IMR-90 (cell line): ENCODE data around the gene COL13A1. TPM values are rescaled to one million over a fixed set of nuclear protein-coding genes. Genes with fewer than 3 reads are reported as not detected.

Source experiments
- ATAC-seq: fragments of 200-7000 bp; cut with Tn5 transposase; 2 replicates; pipeline ENCODE4 v1.9.1; 2020; ENCODE audit warnings: low read depth, mild to moderate bottlenecking, moderate library complexity
- BruUV-seq: library from RNA; stranded (reverse); fragments of 400-500 nt; replicated peaks from 2 replicates; lab custom pipeline; 2021; lab: Mats Ljungman, UMichigan
- CTCF ChIA-PET: fragments of 300-600 bp; formaldehyde crosslinking; extraction: SDS; loops from one replicate; lab custom pipeline; 2021; ENCODE audit warnings: antibody characterized with exemption; lab: Yijun Ruan, JAX
- POLR2A ChIA-PET: fragments of 300-600 bp; sonication (Branson Sonifier 250); formaldehyde crosslinking; loops from one replicate; lab custom pipeline; 2022; ENCODE audit warnings: antibody characterized with exemption; ENCODE audit not compliant: unreplicated experiment; lab: Charles Lee
- DNase-seq: peaks from one replicate; pipeline ENCODE4 v3.0.0; 2013
- H2AFZ ChIP-seq: replicated peaks from 2 replicates; pipeline ENCODE3; 2013; ENCODE audit warnings: low read length, mild to moderate bottlenecking; ENCODE audit not compliant: poor library complexity
- H2AK5ac ChIP-seq: 2 replicates; pipeline ENCODE4 v1.6.1; 2013; ENCODE audit warnings: low read depth, low read length, inconsistent platforms
- H2AK9ac ChIP-seq: replicated peaks from 2 replicates; pipeline ENCODE3; 2013; ENCODE audit warnings: mild to moderate bottlenecking, low read depth, low read length, moderate library complexity; ENCODE audit not compliant: poor library complexity
- H2BK120ac ChIP-seq: 2 replicates; pipeline ENCODE4 v1.6.1; 2013; ENCODE audit warnings: low read depth, low read length, inconsistent platforms
- H2BK15ac ChIP-seq: 3 replicates; pipeline ENCODE4 v1.6.1; 2013; ENCODE audit warnings: low read depth, low read length, inconsistent platforms
- H2BK20ac ChIP-seq: 2 replicates; pipeline ENCODE4 v1.6.1; 2013; ENCODE audit warnings: low read depth, mild to moderate bottlenecking, inconsistent platforms, low read length, moderate library complexity
- H2BK5ac ChIP-seq: 2 replicates; pipeline ENCODE4 v1.6.1; 2013; ENCODE audit warnings: mild to moderate bottlenecking, low read depth, low read length, inconsistent platforms; ENCODE audit not compliant: poor library complexity, severe bottlenecking
- H3K14ac ChIP-seq: replicated peaks from 2 replicates; pipeline ENCODE4 v1.6.1; 2013; ENCODE audit warnings: low read depth, low read length, inconsistent platforms
- H3K18ac ChIP-seq: 2 replicates; pipeline ENCODE4 v1.6.1; 2013; ENCODE audit warnings: low read depth, low read length, control low read depth
- H3K23ac ChIP-seq: 2 replicates; pipeline ENCODE4 v1.6.1; 2013; ENCODE audit warnings: low read depth, low read length, inconsistent platforms
- H3K27ac ChIP-seq: 2 replicates; pipeline ENCODE4 v1.5.1; 2013; ENCODE audit warnings: mild to moderate bottlenecking, control low read depth, low read length; ENCODE audit not compliant: insufficient read depth
- H3K27me3 ChIP-seq: 2 replicates; pipeline ENCODE4 v1.6.1; 2013; ENCODE audit warnings: low read length; ENCODE audit not compliant: control insufficient read depth, insufficient read depth
- H3K36me3 ChIP-seq: 2 replicates; pipeline ENCODE4 v1.6.1; 2013; ENCODE audit warnings: low read length, mixed read lengths; ENCODE audit not compliant: control insufficient read depth, insufficient read depth
- H3K4ac ChIP-seq: 2 replicates; pipeline ENCODE4 v1.6.1; 2013; ENCODE audit warnings: low read depth, low read length, inconsistent platforms
- H3K4me1 ChIP-seq: 2 replicates; pipeline ENCODE4 v1.6.1; 2013; ENCODE audit warnings: low read length, mixed read lengths; ENCODE audit not compliant: control insufficient read depth, insufficient read depth
- H3K4me2 ChIP-seq: 2 replicates; pipeline ENCODE4 v1.6.1; 2013; ENCODE audit warnings: low read depth, mild to moderate bottlenecking, control low read depth, low read length, moderate library complexity
- H3K4me3 ChIP-seq: 2 replicates; pipeline ENCODE4 v1.5.1; 2013; ENCODE audit warnings: low read depth, mild to moderate bottlenecking, control low read depth, low read length, moderate library complexity; ENCODE audit not compliant: insufficient read depth
- H3K56ac ChIP-seq: 2 replicates; pipeline ENCODE4 v1.6.1; 2013; ENCODE audit warnings: low read length, inconsistent platforms; ENCODE audit not compliant: insufficient read depth; ENCODE audit errors: extremely low read depth
- H3K79me1 ChIP-seq, 2 experiments: 2 replicates each; pipeline ENCODE4 v1.6.1; 2013; ENCODE audit warnings: low read length in 2 of 2, inconsistent platforms in 1 of 2, low read depth in 1 of 2
- H3K9ac ChIP-seq: 2 replicates; pipeline ENCODE4 v1.6.1; 2013; ENCODE audit warnings: low read depth, low read length, control low read depth
- H3K9me1 ChIP-seq: 2 replicates; pipeline ENCODE4 v1.6.1; 2013; ENCODE audit warnings: low read length, inconsistent platforms; ENCODE audit not compliant: insufficient read depth
- H3K9me3 ChIP-seq: 2 replicates; pipeline ENCODE4 v1.6.1; 2013; ENCODE audit warnings: low read length; ENCODE audit not compliant: control insufficient read depth, insufficient read depth
- H4K20me1 ChIP-seq: 2 replicates; pipeline ENCODE4 v1.6.1; 2013; ENCODE audit warnings: low read length, inconsistent platforms; ENCODE audit not compliant: insufficient read depth
- H4K5ac ChIP-seq: 2 replicates; pipeline ENCODE4 v1.6.1; 2013; ENCODE audit warnings: mild to moderate bottlenecking, low read depth, low read length, control low read depth
- H4K8ac ChIP-seq, 2 experiments: 2 replicates each; pipeline ENCODE4 v1.6.1; 2013; ENCODE audit warnings: low read depth in 2 of 2, low read length in 2 of 2, control low read depth in 1 of 2, inconsistent platforms in 1 of 2
- H4K91ac ChIP-seq: 2 replicates; pipeline ENCODE4 v1.6.1; 2013; ENCODE audit warnings: low read depth, low read length, inconsistent platforms; ENCODE audit not compliant: insufficient read depth
- ELK1 ChIP-seq: fragments of 150-350 bp; IDR thresholded peaks from 2 replicates; pipeline ENCODE4 v1.6.1; 2016; ENCODE audit warnings: low read depth, mild to moderate bottlenecking, low read length, moderate library complexity, borderline replicate concordance
- WGBS, 2 experiments: methylation state at CpG; one replicate each; pipeline versions ENCODE4 v1.1.5 to v1.1.7; 2013; ENCODE audit warnings: missing lambda C conversion rate in 2 of 2; ENCODE audit not compliant: insufficient read length in 1 of 2; ENCODE audit errors: extremely low coverage in 2 of 2; 5-methylcytosine and 5-hydroxymethylcytosine counted together
- dilution Hi-C: fragments of 300-500 bp; cut with HindIII; formaldehyde crosslinking; loops from one replicate; pipeline ENCODE4 v1.14.3; 2018; ENCODE audit warnings: low sequenced_read_pairs; ENCODE audit not compliant: unreplicated experiment
- in situ Hi-C: fragments of 300-500 bp; cut with MboI; formaldehyde crosslinking; loops from 3 replicates; pipeline ENCODE4 v1.14.3; 2019; ENCODE audit warnings: low sequenced_read_pairs, inconsistent platforms, mixed read lengths
- intact Hi-C: fragments of 100-400 bp; cut with micrococcal nuclease; formaldehyde crosslinking; loops from 2 replicates; pipeline ENCODE4 v1.10.0; 2022
- polyA plus RNA-seq, 3 experiments: library from polyadenylated mRNA; depleted of rRNA; stranded (reverse); fragments of >200 nt; gene quantifications; 2 replicates each; pipeline ENCODE4 v1.2.3, GENCODE V29; 2012; ENCODE audit warnings: low replicate concordance in 1 of 3
- total RNA-seq: library from RNA; depleted of rRNA; stranded (reverse); fragments of >200 nt; gene quantifications from 2 replicates; pipeline ENCODE4 v1.2.3, GENCODE V29; 2012

The COL13A1 gene
- total and polyA plus RNA-seq, 2 of the 4 experiments (the other 2 are of a cell fraction) = 12.2 to 31.3 TPM

- peaks cover 3% of the 10 kb centered on the region; the same call in 1 of the 2 replicates for H4K20me1 ChIP-seq
- no peak overlapping the region for H3K14ac ChIP-seq
- H2AK5ac ChIP-seq = no peak overlapping the region; the same call in 1 of the 2 replicates
- H3K4ac ChIP-seq = no peak overlapping the region
- H3K4me3 ChIP-seq = no peak overlapping the region
- POLR2A ChIA-PET = no interaction called here
- WGBS, 2 experiments = 67% methylated on average over 2 of the region's 3 CpGs; no CpG with 5 or more reads in 1 of the 2 experiments
- no peak overlapping the region for H4K8ac ChIP-seq
- H3K9me1 ChIP-seq = peaks cover 11% of the 10 kb centered on the region
- no peak overlapping the region for H4K5ac ChIP-seq
- peaks cover 13% of the 10 kb centered on the region for H3K4me1 ChIP-seq
- no peak overlapping the region for H2BK5ac ChIP-seq
- no peak overlapping the region for H3K4me2 ChIP-seq
- no peak overlapping the region for H3K23ac ChIP-seq
- no peak overlapping the region for H2BK15ac ChIP-seq
- in situ Hi-C loops (no loop called here), dilution Hi-C loops (no loop called here), intact Hi-C loops (no loop called here)
- H3K9me3 ChIP-seq = no peaks in the 10 kb centered on the region
- DNase-seq = no peak
- peaks cover 4% of the 10 kb centered on the region; the same call in 1 of the 2 replicates for H3K27me3 ChIP-seq
- no peak overlapping the region for H3K18ac ChIP-seq
- no peak overlapping the region for H3K56ac ChIP-seq
- CTCF ChIA-PET = interaction anchor here (0.7 kb wide), 1 partner anchor 220 kb away, joined by 3 read pairs; no protein-coding TSS in a partner anchor
- H2AK9ac ChIP-seq = no peak overlapping the region
- H2BK20ac ChIP-seq = no peak overlapping the region
- H3K27ac ChIP-seq = no peak overlapping the region
- BruUV-seq = no TSS peak
- no peak overlapping the region for H2AFZ ChIP-seq
- H4K91ac ChIP-seq = no peak overlapping the region
- ATAC-seq = no peak
- no peaks in the 10 kb centered on the region for H3K79me1 ChIP-seq
- no peak overlapping the region for H2BK120ac ChIP-seq
- no peak for TF ChIP-seq ELK1
- H3K9ac ChIP-seq = no peak overlapping the region
- no peaks in the 10 kb centered on the region for H3K36me3 ChIP-seq
Observed at GRCh38 chr10:69962746-69963135, 161.0 kb downstream of the COL13A1 start.
